Neuron (in vitro differentiated cells): ENCODE results near the gene IL17RA.

Experiments
- H2AFZ ChIP-seq: one replicate; pipeline ENCODE4 v1.6.1; 2013; ENCODE audit warnings: low read depth, mild to moderate bottlenecking, inconsistent platforms, low read length, moderate library complexity
- H3K27me3 ChIP-seq: one replicate; pipeline ENCODE4 v1.6.1; 2013; ENCODE audit warnings: low read length; ENCODE audit not compliant: insufficient read depth
- H3K36me3 ChIP-seq: one replicate; pipeline ENCODE4 v1.6.1; 2013; ENCODE audit warnings: low read length; ENCODE audit not compliant: insufficient read depth
- H3K4me1 ChIP-seq: one replicate; pipeline ENCODE4 v1.6.1; 2013; ENCODE audit warnings: low read length; ENCODE audit not compliant: insufficient read depth
- H3K4me3 ChIP-seq: 2 replicates; pipeline ENCODE4 v1.5.1; 2013; ENCODE audit warnings: mild to moderate bottlenecking, low read length, moderate library complexity
- H3K9me3 ChIP-seq: one replicate; pipeline ENCODE4 v1.6.1; 2013; ENCODE audit warnings: low read length

IL17RA gene

GRCh38 chr22:17063411-17064106 is 21.2 kb upstream of the IL17RA start:
- Histone ChIP-seq H3K27me3 (no peaks in the 10 kb centered on the region), H2AFZ (no peak overlapping the region), H3K4me3 (no peak overlapping the region), H3K9me3 (no peaks in the 10 kb centered on the region), H3K4me1 (no peaks in the 10 kb centered on the region), H3K36me3 (no peaks in the 10 kb centered on the region)

- H2AFZ ChIP-seq, result no peak overlapping the region
- no peaks in the 10 kb centered on the region for H3K4me1 ChIP-seq
- H3K9me3 ChIP-seq, result no peaks in the 10 kb centered on the region
- H3K4me3 ChIP-seq, result no peak overlapping the region
- H3K27me3 ChIP-seq, result no peaks in the 10 kb centered on the region
- H3K36me3 ChIP-seq, result no peaks in the 10 kb centered on the region
Observed at GRCh38 chr22:17064498-17065100, 20.2 kb upstream of the IL17RA start.

GRCh38 chr22:17065433-17065832 is 19.4 kb upstream of the IL17RA start:
- Histone ChIP-seq H3K4me1 (no peaks in the 10 kb centered on the region), H3K36me3 (no peaks in the 10 kb centered on the region), H3K27me3 (no peaks in the 10 kb centered on the region)

GRCh38 chr22:17072877-17073276 is 11.9 kb upstream of the IL17RA start:
- Histone ChIP-seq H3K4me1 (no peaks in the 10 kb centered on the region), H3K9me3 (no peaks in the 10 kb centered on the region), H3K4me3 (no peak overlapping the region), H2AFZ (no peak overlapping the region), H3K36me3 (no peaks in the 10 kb centered on the region), H3K27me3 (no peaks in the 10 kb centered on the region)

More at GRCh38 chr22:17065433-17065832, 19.4 kb upstream of the IL17RA start:
- Histone ChIP-seq H3K4me3 (no peak overlapping the region), H2AFZ (no peak overlapping the region), H3K9me3 (no peaks in the 10 kb centered on the region)

- no peaks in the 10 kb centered on the region for H3K4me1 ChIP-seq
- no peak overlapping the region for H2AFZ ChIP-seq
- no peaks in the 10 kb centered on the region for H3K27me3 ChIP-seq
- no peak overlapping the region for H3K4me3 ChIP-seq
- H3K36me3 ChIP-seq, result no peaks in the 10 kb centered on the region
- no peaks in the 10 kb centered on the region for H3K9me3 ChIP-seq
Observed at GRCh38 chr22:17074648-17075002, 10.2 kb upstream of the IL17RA start.

DNA sequence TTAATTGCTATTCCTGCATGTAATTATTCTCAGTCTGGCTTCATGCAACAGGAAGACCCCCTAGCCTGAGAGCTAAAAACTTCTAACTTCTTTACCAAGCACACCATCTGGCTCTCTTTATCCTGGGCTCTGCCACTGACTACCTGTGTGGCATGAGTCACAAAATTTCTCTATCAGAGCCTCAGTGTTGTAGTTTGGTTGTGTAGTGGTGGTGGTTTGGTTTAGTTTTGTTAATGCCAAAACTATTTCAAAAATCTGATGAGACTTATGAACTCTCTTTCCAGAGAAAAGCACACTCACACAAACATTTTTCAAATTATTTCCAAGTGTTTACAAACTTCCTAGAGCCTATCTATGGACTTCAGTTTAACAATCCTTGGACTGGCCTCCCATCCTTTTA is 7.5 kb upstream of the IL17RA start:
- H3K4me3 ChIP-seq, result no peak overlapping the region
- no peaks in the 10 kb centered on the region for H3K27me3 ChIP-seq
- H3K9me3 ChIP-seq, result no peaks in the 10 kb centered on the region
- H3K4me1 ChIP-seq, result no peaks in the 10 kb centered on the region
- H3K36me3 ChIP-seq, result no peaks in the 10 kb centered on the region
- no peak overlapping the region for H2AFZ ChIP-seq

DNA sequence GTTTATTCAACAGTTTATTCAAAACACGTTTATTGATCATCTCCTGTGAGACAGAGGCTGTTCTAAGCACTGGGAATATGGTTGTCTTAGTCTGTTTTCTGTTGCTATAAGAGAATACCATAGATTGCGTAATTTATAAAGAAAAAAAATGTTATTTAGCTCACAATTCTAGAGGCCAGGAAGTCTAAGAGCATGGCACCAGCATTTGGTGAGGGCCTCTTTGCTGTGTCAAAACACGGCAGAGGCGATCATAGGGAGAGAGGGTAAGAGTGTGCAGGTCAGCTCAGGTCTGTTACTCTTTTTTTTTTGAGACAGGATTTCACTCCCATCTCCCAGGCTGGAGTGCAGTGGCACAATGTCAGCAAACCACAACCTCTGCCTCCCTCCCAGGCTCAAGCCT is 5.2 kb upstream of the IL17RA start:
- H3K36me3 ChIP-seq, result no peaks in the 10 kb centered on the region
- no peak overlapping the region for H3K4me3 ChIP-seq
- no peak overlapping the region for H2AFZ ChIP-seq
- H3K9me3 ChIP-seq, result no peaks in the 10 kb centered on the region
- no peaks in the 10 kb centered on the region for H3K4me1 ChIP-seq
- no peaks in the 10 kb centered on the region for H3K27me3 ChIP-seq

GRCh38 chr22:17083255-17083654 is 1.5 kb upstream of the IL17RA start:
- Histone ChIP-seq H3K27me3 (no peaks in the 10 kb centered on the region), H3K4me1 (no peaks in the 10 kb centered on the region), H3K36me3 (no peaks in the 10 kb centered on the region), H2AFZ (no peak overlapping the region), H3K4me3 (no peak overlapping the region), H3K9me3 (no peaks in the 10 kb centered on the region)

DNA sequence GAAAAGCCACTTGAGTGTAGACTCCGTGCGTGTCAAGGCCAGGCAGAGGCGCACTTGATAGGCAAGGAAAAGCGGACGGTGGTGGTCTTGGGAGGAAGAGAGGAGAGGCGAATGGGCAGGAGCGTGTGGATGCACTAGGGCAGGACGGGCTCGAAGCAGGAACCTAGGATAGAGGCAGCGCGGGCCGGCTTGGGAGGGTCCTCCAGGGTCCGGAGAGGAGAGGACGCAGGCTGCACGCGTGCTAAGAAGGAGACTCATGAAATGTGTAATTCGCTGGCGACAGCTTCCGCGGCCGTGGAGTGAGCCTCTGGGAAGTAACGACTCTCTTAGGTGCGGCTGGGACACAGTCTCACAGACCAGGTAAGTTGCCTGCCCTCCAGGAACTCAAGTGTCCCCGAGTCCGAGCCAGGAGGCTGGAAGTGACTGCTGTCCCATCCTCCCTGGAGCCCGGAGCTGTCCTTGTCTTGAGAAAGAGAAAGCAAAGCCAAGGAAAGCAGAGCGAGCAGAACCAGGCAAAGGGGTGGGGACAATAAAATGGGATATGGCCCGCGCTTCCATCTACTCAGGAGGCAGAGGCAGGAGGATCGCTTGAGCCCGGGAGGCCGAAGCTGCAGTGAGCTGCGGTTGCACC is 874 bp upstream of the IL17RA start:
- Histone ChIP-seq H3K4me1 (no peaks in the 10 kb centered on the region), H2AFZ (peak overlapping the region; percentile 96), H3K4me3 (peak overlapping the region; percentile 73), H3K27me3 (no peaks in the 10 kb centered on the region), H3K9me3 (no peaks in the 10 kb centered on the region), H3K36me3 (no peaks in the 10 kb centered on the region)

DNA sequence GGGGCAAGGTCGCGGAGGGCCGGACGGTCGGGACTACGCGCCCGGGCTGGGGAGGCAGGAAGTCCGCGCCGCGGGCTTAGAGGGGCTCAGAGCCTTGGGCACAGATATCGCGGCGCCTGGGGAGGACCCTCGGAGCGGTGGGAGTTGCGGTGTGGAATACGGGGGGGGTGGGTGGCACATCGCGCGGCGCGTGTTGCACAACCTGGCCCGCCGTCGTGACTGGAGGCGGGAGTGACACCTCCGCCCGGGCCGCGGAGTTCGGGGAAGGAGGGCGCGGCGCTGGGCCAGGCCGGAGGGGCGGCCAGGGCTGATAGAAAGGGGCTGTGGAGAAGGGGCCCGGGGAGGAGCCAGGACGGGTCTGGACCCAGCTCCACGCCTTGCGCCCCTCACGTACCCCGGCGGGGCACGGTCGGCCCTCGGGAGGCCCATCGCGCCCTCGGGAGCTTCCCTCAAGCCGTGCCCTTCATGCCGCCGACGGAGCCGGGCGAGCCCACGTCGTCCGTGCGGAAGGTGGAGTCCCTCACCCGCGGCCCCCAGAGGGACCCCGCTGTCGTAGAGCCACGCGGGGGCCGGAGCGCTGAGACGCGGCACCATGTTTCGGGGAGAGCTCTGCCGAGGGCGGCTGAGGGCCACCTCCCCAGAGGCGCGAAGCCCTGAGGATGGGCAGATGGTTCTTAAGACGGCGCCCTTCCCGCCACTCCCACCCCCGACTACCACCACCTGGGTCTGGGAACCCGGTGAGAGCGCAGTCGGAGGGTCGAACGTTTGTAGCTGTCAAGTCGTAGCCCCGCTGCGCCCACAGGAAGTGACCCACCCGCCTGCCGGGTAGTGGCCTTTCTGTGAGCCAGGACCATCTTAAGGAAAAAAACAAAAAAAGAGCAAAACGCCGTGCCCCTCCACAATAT is 729 bp downstream of the IL17RA start:
- no peaks in the 10 kb centered on the region for H3K9me3 ChIP-seq
- no peaks in the 10 kb centered on the region for H3K27me3 ChIP-seq
- H3K4me3 ChIP-seq, result peak overlapping the region; percentile 73
- H2AFZ ChIP-seq, result peak overlapping the region; percentile 96
- H3K4me1 ChIP-seq, result no peaks in the 10 kb centered on the region
- H3K36me3 ChIP-seq, result no peaks in the 10 kb centered on the region

- Histone ChIP-seq H2AFZ (no peak overlapping the region), H3K9me3 (no peaks in the 10 kb centered on the region), H3K4me3 (no peak overlapping the region), H3K36me3 (no peaks in the 10 kb centered on the region), H3K27me3 (no peaks in the 10 kb centered on the region), H3K4me1 (no peaks in the 10 kb centered on the region)
Observed at GRCh38 chr22:17086296-17086695, 1.5 kb downstream of the IL17RA start.

DNA sequence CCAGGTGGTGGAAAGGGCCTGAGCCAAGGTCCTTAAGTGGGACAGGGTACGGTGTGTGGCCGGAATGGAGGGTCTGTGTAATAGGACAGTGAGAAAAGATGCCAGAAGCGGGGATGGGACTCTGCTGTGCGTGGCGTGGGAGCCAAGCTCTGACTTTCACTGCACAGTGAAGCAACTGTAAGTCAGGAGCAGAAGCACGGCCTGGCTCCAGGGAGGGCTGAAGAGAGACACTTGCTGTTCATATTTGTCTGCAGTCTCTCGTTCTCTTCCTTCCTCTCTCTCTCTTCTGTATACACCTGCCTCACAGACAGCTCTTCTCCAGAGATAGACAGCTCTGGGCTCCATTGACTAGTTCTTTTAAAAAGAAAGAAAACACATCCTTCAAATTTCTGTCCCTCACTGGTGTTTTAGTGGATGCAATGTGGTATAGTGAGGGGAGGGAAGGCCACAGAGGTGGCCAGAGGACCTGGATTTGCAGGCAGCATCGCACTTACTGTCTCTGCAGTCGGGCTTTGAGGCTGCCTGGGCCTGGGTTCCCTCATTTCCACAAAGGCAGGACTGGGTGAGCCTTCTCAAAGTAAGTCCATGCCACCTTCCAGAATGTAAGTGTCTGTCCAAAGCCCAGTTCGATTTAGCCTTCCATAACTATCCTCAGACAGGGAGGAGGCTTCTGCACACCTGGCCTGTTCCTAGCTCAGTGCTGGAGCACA is 2.1 kb downstream of the IL17RA start:
- Histone ChIP-seq H3K36me3 (no peaks in the 10 kb centered on the region), H2AFZ (no peak overlapping the region), H3K9me3 (no peaks in the 10 kb centered on the region), H3K27me3 (no peaks in the 10 kb centered on the region), H3K4me1 (no peaks in the 10 kb centered on the region), H3K4me3 (no peak overlapping the region)
